H9 (cell line): ENCODE results near the gene ABCC4. TPM values are rescaled to one million over a fixed set of nuclear protein-coding genes. Genes with fewer than 3 reads are reported as not detected.

Source experiments
- DNase-seq: peaks from one replicate; pipeline ENCODE4 v3.0.0-alpha.2; 2017
- H2AFZ ChIP-seq: one replicate; pipeline ENCODE4 v1.6.1; 2013; ENCODE audit warnings: mild to moderate bottlenecking, low read length, control low read depth, moderate library complexity
- H2AK5ac ChIP-seq: 2 replicates; pipeline ENCODE4 v1.6.1; 2013; ENCODE audit warnings: low read length, control low read depth, mixed read lengths; ENCODE audit not compliant: insufficient read length
- H2BK120ac ChIP-seq: one replicate; pipeline ENCODE4 v1.6.1; 2013; ENCODE audit warnings: low read depth, mild to moderate bottlenecking, low read length, control low read depth, inconsistent platforms; ENCODE audit not compliant: poor library complexity, severe bottlenecking
- H2BK12ac ChIP-seq: 2 replicates; pipeline ENCODE4 v1.6.1; 2013; ENCODE audit warnings: low read length, control low read depth, mixed read lengths, low read depth; ENCODE audit not compliant: insufficient read length
- H2BK15ac ChIP-seq: 2 replicates; pipeline ENCODE4 v1.6.1; 2013; ENCODE audit warnings: low read depth, low read length, control low read depth
- H2BK20ac ChIP-seq: one replicate; pipeline ENCODE4 v1.6.1; 2013; ENCODE audit warnings: low read depth, mild to moderate bottlenecking, low read length, control low read depth, inconsistent platforms; ENCODE audit not compliant: poor library complexity, severe bottlenecking
- H2BK5ac ChIP-seq: 2 replicates; pipeline ENCODE4 v1.6.1; 2013; ENCODE audit warnings: low read length, control low read depth, mixed read lengths; ENCODE audit not compliant: insufficient read length
- H3K14ac ChIP-seq: 2 replicates; pipeline ENCODE4 v1.6.1; 2013; ENCODE audit warnings: low read length, control low read depth; ENCODE audit not compliant: insufficient read depth
- H3K18ac ChIP-seq: 2 replicates; pipeline ENCODE4 v1.6.1; 2013; ENCODE audit warnings: low read depth, mild to moderate bottlenecking, mixed read lengths, low read length, control low read depth; ENCODE audit not compliant: insufficient read length
- H3K23ac ChIP-seq: 2 replicates; pipeline ENCODE4 v1.6.1; 2013; ENCODE audit warnings: low read length, control low read depth, mixed read lengths, low read depth; ENCODE audit not compliant: insufficient read length
- H3K23me2 ChIP-seq: 2 replicates; pipeline ENCODE4 v1.6.1; 2013; ENCODE audit warnings: low read depth, mild to moderate bottlenecking, mixed read lengths, low read length, control low read depth; ENCODE audit not compliant: insufficient read length, poor library complexity, severe bottlenecking
- H3K27ac ChIP-seq: 2 replicates; pipeline ENCODE4 v1.5.1; 2013; ENCODE audit warnings: low read length, control low read depth, mixed read lengths, low read depth; ENCODE audit not compliant: insufficient read length
- H3K27me3 ChIP-seq: 2 replicates; pipeline ENCODE4 v1.6.1; 2013; ENCODE audit warnings: low read length, control low read depth, inconsistent platforms; ENCODE audit not compliant: insufficient read depth
- H3K4ac ChIP-seq: 2 replicates; pipeline ENCODE4 v1.6.1; 2013; ENCODE audit warnings: low read depth, mild to moderate bottlenecking, control low read depth, inconsistent platforms, low read length, moderate library complexity
- H3K4me1 ChIP-seq: 2 replicates; pipeline ENCODE4 v1.6.1; 2013; ENCODE audit warnings: low read length, control low read depth, inconsistent platforms; ENCODE audit not compliant: insufficient read depth
- H3K4me2 ChIP-seq: 2 replicates; pipeline ENCODE4 v1.6.1; 2013; ENCODE audit warnings: low read length, control low read depth, mixed read lengths; ENCODE audit not compliant: insufficient read length, insufficient read depth
- H3K56ac ChIP-seq: 2 replicates; pipeline ENCODE4 v1.6.1; 2013; ENCODE audit warnings: low read depth, mild to moderate bottlenecking, mixed read lengths, low read length, control low read depth; ENCODE audit not compliant: insufficient read length
- H3K79me1 ChIP-seq: 2 replicates; pipeline ENCODE4 v1.6.1; 2013; ENCODE audit warnings: low read depth, mild to moderate bottlenecking, moderate library complexity, low read length, control low read depth, inconsistent platforms; ENCODE audit not compliant: insufficient read depth, poor library complexity, severe bottlenecking
- H3K79me2 ChIP-seq: 2 replicates; pipeline ENCODE4 v1.6.1; 2013; ENCODE audit warnings: low read length, control low read depth, inconsistent platforms; ENCODE audit not compliant: insufficient read depth
- H3K9ac ChIP-seq: 2 replicates; pipeline ENCODE4 v1.6.1; 2013; ENCODE audit warnings: low read length, control low read depth, mixed read lengths; ENCODE audit not compliant: insufficient read length; ENCODE audit errors: extremely low read depth
- H3K9me3 ChIP-seq: one replicate; pipeline ENCODE4 v1.6.1; 2013; ENCODE audit warnings: low read depth, low read length, inconsistent platforms; ENCODE audit not compliant: control insufficient read depth
- H3T11ph ChIP-seq: one replicate; pipeline ENCODE4 v1.6.1; 2013; ENCODE audit warnings: mild to moderate bottlenecking, low read length, control low read depth, inconsistent platforms
- H4K20me1 ChIP-seq: one replicate; pipeline ENCODE4 v1.6.1; 2013; ENCODE audit not compliant: control insufficient read depth, insufficient read length, insufficient read depth
- H4K5ac ChIP-seq: 2 replicates; pipeline ENCODE4 v1.6.1; 2013; ENCODE audit warnings: low read depth, mild to moderate bottlenecking, mixed read lengths, low read length, control low read depth; ENCODE audit not compliant: insufficient read length
- H4K8ac ChIP-seq: replicated peaks from 2 replicates; pipeline ENCODE4 v1.6.1; 2013; ENCODE audit warnings: low read length, control low read depth, mixed read lengths, low read depth; ENCODE audit not compliant: insufficient read length
- H4K91ac ChIP-seq: 2 replicates; pipeline ENCODE4 v1.6.1; 2013; ENCODE audit warnings: low read depth, mild to moderate bottlenecking, moderate library complexity, mixed read lengths, low read length, control low read depth; ENCODE audit not compliant: insufficient read length
- H3K27ac Mint-ChIP-seq, 3 experiments: 2 replicates in 2 of 3; 3 replicates in 1 of 3; pipeline ENCODE4 v1.8.0; 2020 to 2021; ENCODE audit warnings: mixed read lengths in 3 of 3, mild to moderate bottlenecking in 1 of 3, moderate library complexity in 1 of 3
- H3K27me3 Mint-ChIP-seq: 2 replicates; pipeline ENCODE4 v1.8.0; 2021; ENCODE audit warnings: low read depth, mild to moderate bottlenecking, moderate library complexity, mixed read lengths
- H3K36me3 Mint-ChIP-seq, 3 experiments: 2 replicates in 2 of 3; 3 replicates in 1 of 3; pipeline ENCODE4 v1.8.0; 2020 to 2021; ENCODE audit warnings: low read depth in 3 of 3, mixed read lengths in 3 of 3; ENCODE audit not compliant: insufficient read depth in 1 of 3
- H3K4me1 Mint-ChIP-seq, 2 experiments: 2 replicates each; pipeline ENCODE4 v1.8.0; 2020; ENCODE audit warnings: mixed read lengths in 2 of 2
- H3K4me3 Mint-ChIP-seq, 2 experiments: 2 replicates in 1 of 2; 3 replicates in 1 of 2; pipeline ENCODE4 v1.8.0; 2020 to 2021; ENCODE audit warnings: mild to moderate bottlenecking in 2 of 2, mixed read lengths in 2 of 2, moderate library complexity in 1 of 2
- H3K9me3 Mint-ChIP-seq, 2 experiments: 2 replicates in 1 of 2; 3 replicates in 1 of 2; pipeline ENCODE4 v1.8.0; 2020; ENCODE audit warnings: mild to moderate bottlenecking in 2 of 2, mixed read lengths in 2 of 2, moderate library complexity in 1 of 2
- WGBS: extraction: QIAGEN DNeasy Blood & Tissue Kit; methylation state at CpG from one replicate; pipeline ENCODE4 v1.1.7; 2013; ENCODE audit warnings: missing lambda C conversion rate, low lambda C conversion rate, mixed read lengths; ENCODE audit not compliant: insufficient read length; ENCODE audit errors: extremely low coverage; 5-methylcytosine and 5-hydroxymethylcytosine counted together
- total RNA-seq: library from RNA; stranded (reverse); gene quantifications from 2 replicates; pipeline ENCODE4 v1.2.1, GENCODE V29; 2021
- TF ChIP-seq, protein P1 (sequence below): fragments of 200-600 bp; sonication (generic); conservative IDR thresholded peaks from 3 replicates; pipeline ENCODE4 v1.8.0; 2021; ENCODE audit warnings: antibody characterized with exemption, mild to moderate bottlenecking

The ABCC4 gene
- total RNA-seq, 1 experiment from 2014 or later: 5.9 TPM

DNA sequence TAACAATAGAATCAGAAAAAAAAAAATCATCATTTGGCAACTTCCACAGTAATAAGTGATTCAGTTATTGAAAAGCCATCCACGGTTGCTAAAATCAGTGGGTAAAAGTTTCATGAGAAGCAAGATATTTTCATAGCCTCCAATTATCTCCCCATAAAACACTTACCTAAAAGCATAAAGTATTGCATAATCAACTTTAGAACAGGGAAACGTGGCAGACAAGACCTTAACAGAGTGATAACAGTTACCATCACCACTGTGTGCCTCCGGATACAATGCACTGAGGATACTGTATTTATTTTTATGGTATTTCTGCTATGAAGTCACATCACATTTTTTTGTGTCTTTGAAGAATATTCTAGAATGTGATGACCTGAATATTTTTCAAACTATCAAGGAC is 37.0 kb downstream of the ABCC4 start:
- Mint-ChIP-seq H3K36me3 (peaks cover 5 to 10% (median 10%) of the 10 kb centered on the region in 3 experiments; a peak in 6 of 7 replicates), H3K27me3 (no peaks in the 10 kb centered on the region), H3K9me3 (peaks cover 3 to 4% of the 10 kb centered on the region in 2 experiments; a peak in 3 of 5 replicates), H3K27ac (no peak overlapping the region), H3K4me1 (peaks cover 0 to 6% of the 10 kb centered on the region in 2 experiments; a peak in 2 of 4 replicates), H3K4me3 (no peak overlapping the region)
- no peak overlapping the region for H3K4me2 ChIP-seq
- no peak overlapping the region for H3K4ac ChIP-seq
- TF ChIP-seq, protein P1, sequence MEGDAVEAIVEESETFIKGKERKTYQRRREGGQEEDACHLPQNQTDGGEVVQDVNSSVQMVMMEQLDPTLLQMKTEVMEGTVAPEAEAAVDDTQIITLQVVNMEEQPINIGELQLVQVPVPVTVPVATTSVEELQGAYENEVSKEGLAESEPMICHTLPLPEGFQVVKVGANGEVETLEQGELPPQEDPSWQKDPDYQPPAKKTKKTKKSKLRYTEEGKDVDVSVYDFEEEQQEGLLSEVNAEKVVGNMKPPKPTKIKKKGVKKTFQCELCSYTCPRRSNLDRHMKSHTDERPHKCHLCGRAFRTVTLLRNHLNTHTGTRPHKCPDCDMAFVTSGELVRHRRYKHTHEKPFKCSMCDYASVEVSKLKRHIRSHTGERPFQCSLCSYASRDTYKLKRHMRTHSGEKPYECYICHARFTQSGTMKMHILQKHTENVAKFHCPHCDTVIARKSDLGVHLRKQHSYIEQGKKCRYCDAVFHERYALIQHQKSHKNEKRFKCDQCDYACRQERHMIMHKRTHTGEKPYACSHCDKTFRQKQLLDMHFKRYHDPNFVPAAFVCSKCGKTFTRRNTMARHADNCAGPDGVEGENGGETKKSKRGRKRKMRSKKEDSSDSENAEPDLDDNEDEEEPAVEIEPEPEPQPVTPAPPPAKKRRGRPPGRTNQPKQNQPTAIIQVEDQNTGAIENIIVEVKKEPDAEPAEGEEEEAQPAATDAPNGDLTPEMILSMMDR: no peak
- H3K79me1 ChIP-seq: no peaks in the 10 kb centered on the region
- H3K27me3 ChIP-seq: no peaks in the 10 kb centered on the region
- H3T11ph ChIP-seq: no peak overlapping the region
- H4K5ac ChIP-seq: no peak overlapping the region
- H2AFZ ChIP-seq: no peak overlapping the region
- no peak overlapping the region for H2BK15ac ChIP-seq
- no peak overlapping the region for H4K8ac ChIP-seq
- no peaks in the 10 kb centered on the region for H3K79me2 ChIP-seq
- no peak overlapping the region for H3K14ac ChIP-seq
- H3K9ac ChIP-seq: no peak overlapping the region
- no peaks in the 10 kb centered on the region for H4K20me1 ChIP-seq
- H3K23ac ChIP-seq: no peak overlapping the region
- no peak for DNase-seq
- WGBS: no CpG with 5 or more reads among the region's 3 CpGs
- H4K91ac ChIP-seq: no peak overlapping the region
- peaks cover 3% of the 10 kb centered on the region for H3K9me3 ChIP-seq
- no peak overlapping the region for H3K18ac ChIP-seq
- H3K4me1 ChIP-seq: no peaks in the 10 kb centered on the region
- no peak overlapping the region for H2BK12ac ChIP-seq
- H2AK5ac ChIP-seq: no peak overlapping the region
- H3K56ac ChIP-seq: no peak overlapping the region
- H2BK5ac ChIP-seq: no peak overlapping the region
- no peak overlapping the region for H3K27ac ChIP-seq
- H2BK20ac ChIP-seq: no peak overlapping the region
- H3K23me2 ChIP-seq: no peaks in the 10 kb centered on the region
- no peak overlapping the region for H2BK120ac ChIP-seq
